Hepatocyte (in vitro differentiated cells): Measurements from ENCODE around the gene CNTNAP2.

Experiments used
- EZH2 ChIP-seq: fragments of 200-600 bp; sonication (generic); IDR thresholded peaks from 2 replicates; pipeline ENCODE4 v1.6.1; 2016; ENCODE audit warnings: antibody characterized with exemption, mild to moderate bottlenecking, borderline replicate concordance
- TF ChIP-seq, protein P1 (sequence below): fragments of 200-600 bp; sonication (generic); IDR thresholded peaks from 2 replicates; pipeline ENCODE4 v1.5.1; 2016; ENCODE audit warnings: antibody characterized with exemption, mild to moderate bottlenecking; ENCODE audit not compliant: poor library complexity

DNA sequence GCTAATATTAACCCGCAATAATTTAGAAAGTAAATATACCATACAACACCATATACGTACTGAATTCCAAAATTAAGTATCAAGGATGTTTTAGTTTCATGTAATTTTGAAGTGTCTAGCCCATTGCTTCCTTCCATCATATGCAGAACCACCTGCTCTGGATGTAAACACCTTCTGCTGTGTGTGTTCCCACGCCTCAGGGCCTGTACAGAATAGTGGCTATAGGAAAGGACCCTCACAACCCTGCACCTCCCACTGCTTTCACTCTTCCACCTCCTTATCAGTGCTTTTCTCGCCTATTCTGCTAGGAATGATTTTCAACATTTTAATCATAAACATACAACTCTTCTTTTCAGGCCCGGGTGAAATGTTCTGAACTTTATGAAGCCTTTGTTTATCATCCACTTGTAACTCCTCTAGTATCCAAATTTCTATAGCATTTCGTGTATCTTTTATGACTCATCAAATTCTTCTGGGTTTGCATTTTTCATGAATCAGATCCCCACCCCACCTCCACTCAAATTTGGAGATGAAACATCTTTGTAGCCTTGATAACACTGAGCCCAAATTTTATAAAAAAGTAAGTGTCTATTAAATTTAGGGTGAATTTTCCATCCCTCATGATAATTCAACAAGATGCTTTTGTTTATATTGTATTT is 1367.2 kb downstream of the CNTNAP2 start:
- TF ChIP-seq, protein P1, sequence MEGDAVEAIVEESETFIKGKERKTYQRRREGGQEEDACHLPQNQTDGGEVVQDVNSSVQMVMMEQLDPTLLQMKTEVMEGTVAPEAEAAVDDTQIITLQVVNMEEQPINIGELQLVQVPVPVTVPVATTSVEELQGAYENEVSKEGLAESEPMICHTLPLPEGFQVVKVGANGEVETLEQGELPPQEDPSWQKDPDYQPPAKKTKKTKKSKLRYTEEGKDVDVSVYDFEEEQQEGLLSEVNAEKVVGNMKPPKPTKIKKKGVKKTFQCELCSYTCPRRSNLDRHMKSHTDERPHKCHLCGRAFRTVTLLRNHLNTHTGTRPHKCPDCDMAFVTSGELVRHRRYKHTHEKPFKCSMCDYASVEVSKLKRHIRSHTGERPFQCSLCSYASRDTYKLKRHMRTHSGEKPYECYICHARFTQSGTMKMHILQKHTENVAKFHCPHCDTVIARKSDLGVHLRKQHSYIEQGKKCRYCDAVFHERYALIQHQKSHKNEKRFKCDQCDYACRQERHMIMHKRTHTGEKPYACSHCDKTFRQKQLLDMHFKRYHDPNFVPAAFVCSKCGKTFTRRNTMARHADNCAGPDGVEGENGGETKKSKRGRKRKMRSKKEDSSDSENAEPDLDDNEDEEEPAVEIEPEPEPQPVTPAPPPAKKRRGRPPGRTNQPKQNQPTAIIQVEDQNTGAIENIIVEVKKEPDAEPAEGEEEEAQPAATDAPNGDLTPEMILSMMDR = no peak
- no peak for TF ChIP-seq EZH2
